Loucy (cell line): Measurements from ENCODE around the gene TSPAN9.

ENCODE experiments used
- EZH2phosphoT487 ChIP-seq: fragments of 200-600 bp; IDR thresholded peaks from 2 replicates; pipeline ENCODE4 v1.6.1; 2018; ENCODE audit warnings: antibody characterized with exemption, mild to moderate bottlenecking, moderate library complexity, borderline replicate concordance
- TF ChIP-seq, protein P1 (sequence below): fragments of 200-600 bp; sonication (generic); conservative IDR thresholded peaks from 2 replicates; pipeline ENCODE4 v1.5.1; 2014; ENCODE audit warnings: mild to moderate bottlenecking, antibody characterized with exemption, low read length

DNA sequence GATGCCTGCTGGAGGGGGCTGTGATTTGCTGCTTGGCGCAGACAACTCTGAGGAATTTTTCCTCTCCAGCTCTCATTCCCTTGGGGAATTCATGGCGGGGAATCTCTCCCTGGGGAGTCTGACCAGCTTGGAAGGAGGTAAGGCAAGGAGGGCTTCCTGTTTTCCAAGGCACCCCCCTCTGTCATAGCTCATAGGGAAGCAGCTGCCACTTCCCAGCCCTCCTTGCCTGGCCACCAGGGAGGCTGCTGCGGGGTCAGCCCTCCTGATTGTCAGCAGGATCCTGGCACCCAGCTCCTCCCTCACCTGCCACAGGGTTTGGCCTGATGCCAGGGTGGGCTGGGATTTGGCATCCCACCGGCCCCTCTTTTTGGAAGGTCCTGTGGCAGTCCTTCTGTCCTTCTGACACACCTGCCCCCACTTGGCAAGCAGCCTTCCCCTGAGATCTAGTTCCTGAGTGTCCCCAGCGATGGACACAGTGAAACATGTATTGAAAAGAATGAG is 74.9 kb downstream of the TSPAN9 start:
- TF ChIP-seq, protein P1, sequence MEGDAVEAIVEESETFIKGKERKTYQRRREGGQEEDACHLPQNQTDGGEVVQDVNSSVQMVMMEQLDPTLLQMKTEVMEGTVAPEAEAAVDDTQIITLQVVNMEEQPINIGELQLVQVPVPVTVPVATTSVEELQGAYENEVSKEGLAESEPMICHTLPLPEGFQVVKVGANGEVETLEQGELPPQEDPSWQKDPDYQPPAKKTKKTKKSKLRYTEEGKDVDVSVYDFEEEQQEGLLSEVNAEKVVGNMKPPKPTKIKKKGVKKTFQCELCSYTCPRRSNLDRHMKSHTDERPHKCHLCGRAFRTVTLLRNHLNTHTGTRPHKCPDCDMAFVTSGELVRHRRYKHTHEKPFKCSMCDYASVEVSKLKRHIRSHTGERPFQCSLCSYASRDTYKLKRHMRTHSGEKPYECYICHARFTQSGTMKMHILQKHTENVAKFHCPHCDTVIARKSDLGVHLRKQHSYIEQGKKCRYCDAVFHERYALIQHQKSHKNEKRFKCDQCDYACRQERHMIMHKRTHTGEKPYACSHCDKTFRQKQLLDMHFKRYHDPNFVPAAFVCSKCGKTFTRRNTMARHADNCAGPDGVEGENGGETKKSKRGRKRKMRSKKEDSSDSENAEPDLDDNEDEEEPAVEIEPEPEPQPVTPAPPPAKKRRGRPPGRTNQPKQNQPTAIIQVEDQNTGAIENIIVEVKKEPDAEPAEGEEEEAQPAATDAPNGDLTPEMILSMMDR = no peak
- TF ChIP-seq EZH2phosphoT487 = no peak
